Endothelial cell of umbilical vein (primary cell): ENCODE data around the gene TUBGCP4. TPM values are rescaled to one million over a fixed set of nuclear protein-coding genes. Genes with fewer than 3 reads are reported as not detected.

Experiments used
- BruUV-seq: library from RNA; stranded (reverse); fragments of 400-500 nt; replicated peaks from 2 replicates; lab custom pipeline; 2021; lab: Mats Ljungman, UMichigan
- CTCF ChIA-PET: fragments of 300-600, 350-600 bp; sonication (Branson Sonifier 250); formaldehyde crosslinking; loops from one replicate; lab custom pipeline; 2021; ENCODE audit warnings: antibody characterized with exemption, inconsistent platforms; lab: Charles Lee
- POLR2A ChIA-PET: fragments of 300-600, 350-600 bp; sonication (Branson Sonifier 250); formaldehyde crosslinking; loops from one replicate; lab custom pipeline; 2021; ENCODE audit warnings: antibody characterized with exemption, inconsistent platforms; lab: Charles Lee
- DNase-seq: peaks from one replicate; pipeline ENCODE4 v3.0.0-alpha.2; 2011; ENCODE audit warnings: low read depth, low spot score
- FAIRE-seq: peaks from 2 replicates; lab custom pipeline; 2011; peaks lifted over from hg19 to GRCh38; lab: Jason Lieb, UNC
- H2AFZ ChIP-seq: 2 replicates; pipeline ENCODE4 v1.6.0; 2012; ENCODE audit warnings: low read depth, low read length, control low read depth, inconsistent platforms
- H3K27ac ChIP-seq: 2 replicates; pipeline ENCODE4 v1.5.1; 2011; ENCODE audit warnings: low read depth, mild to moderate bottlenecking, control low read depth, low read length, moderate library complexity; ENCODE audit not compliant: insufficient read depth
- H3K27me3 ChIP-seq, 2 experiments: 2 replicates each; pipeline versions ENCODE4 v1.6.0 to v1.6.1; 2011; ENCODE audit warnings: low read length in 2 of 2, mixed read lengths in 1 of 2; ENCODE audit not compliant: control insufficient read depth in 2 of 2, insufficient read depth in 2 of 2
- H3K36me3 ChIP-seq, 2 experiments: 2 replicates in 1 of 2; 3 replicates in 1 of 2; pipeline ENCODE4 v1.5.1; 2011; ENCODE audit warnings: low read length in 2 of 2, mild to moderate bottlenecking in 1 of 2, moderate library complexity in 1 of 2; ENCODE audit not compliant: control insufficient read depth in 2 of 2, insufficient read depth in 2 of 2; ENCODE audit errors: extremely low read depth in 1 of 2
- H3K4me1 ChIP-seq: 3 replicates; pipeline ENCODE4 v1.5.1; 2011; ENCODE audit warnings: mild to moderate bottlenecking, low read length; ENCODE audit not compliant: control insufficient read depth, insufficient read depth; ENCODE audit errors: extremely low read depth
- H3K4me2 ChIP-seq: 2 replicates; pipeline ENCODE4 v1.6.1; 2011; ENCODE audit warnings: low read length, control low read depth, mixed read lengths; ENCODE audit not compliant: insufficient read depth
- H3K4me3 ChIP-seq, 3 experiments: fragments of 200-600 bp in 1 of 3; sonication (generic), shearing (Covaris generic) in 1 of 3; replicated peaks in 1 of 3; 2 replicates each; pipeline ENCODE4 v1.5.1; 2011 to 2016; ENCODE audit warnings: control low read depth in 3 of 3, low read length in 3 of 3, mild to moderate bottlenecking in 2 of 3, inconsistent platforms in 1 of 3, low read depth in 1 of 3, moderate library complexity in 1 of 3; ENCODE audit not compliant: insufficient read depth in 1 of 3
- H3K79me2 ChIP-seq: 2 replicates; pipeline ENCODE4 v1.6.0; 2012; ENCODE audit warnings: low read length, inconsistent platforms; ENCODE audit not compliant: control insufficient read depth, insufficient read depth
- H3K9ac ChIP-seq: replicated peaks from 2 replicates; pipeline ENCODE3; 2011; ENCODE audit warnings: low read length, control low read depth; ENCODE audit not compliant: insufficient read depth; ENCODE audit errors: extremely low read depth
- H3K9me1 ChIP-seq: replicated peaks from 3 replicates; pipeline ENCODE4 v1.6.0; 2011; ENCODE audit warnings: mild to moderate bottlenecking, low read length; ENCODE audit not compliant: control insufficient read depth, insufficient read depth; ENCODE audit errors: extremely low read depth
- H3K9me3 ChIP-seq: replicated peaks from 2 replicates; pipeline ENCODE4 v1.5.1; 2012; ENCODE audit warnings: low read length, inconsistent platforms; ENCODE audit not compliant: control insufficient read depth, insufficient read depth
- H4K20me1 ChIP-seq: replicated peaks from 2 replicates; pipeline ENCODE3; 2011; ENCODE audit warnings: mild to moderate bottlenecking, low read length; ENCODE audit not compliant: control insufficient read depth, insufficient read depth; ENCODE audit errors: extremely low read depth
- CTCF ChIP-seq, 2 donors: IDR thresholded peaks; 1 replicate in 1 of 2; 2 replicates in 1 of 2; pipeline ENCODE4 v1.5.1; 2011; ENCODE audit warnings: low read length in 2 of 2, mild to moderate bottlenecking in 2 of 2, moderate library complexity in 2 of 2, control low read depth in 1 of 2, inconsistent platforms in 1 of 2, low read depth in 1 of 2; ENCODE audit not compliant: insufficient read depth in 1 of 2; ENCODE audit errors: extremely low read depth in 1 of 2
- EZH2 ChIP-seq: IDR thresholded peaks from 2 replicates; pipeline ENCODE4 v1.6.1; 2012; ENCODE audit warnings: borderline replicate concordance, low read depth, mild to moderate bottlenecking, moderate library complexity, low read length, inconsistent platforms; ENCODE audit not compliant: severe bottlenecking
- FOS ChIP-seq: IDR thresholded peaks from 2 replicates; pipeline ENCODE4 v1.6.1; 2011; ENCODE audit warnings: mild to moderate bottlenecking, low read length, moderate library complexity, borderline replicate concordance; ENCODE audit not compliant: insufficient read depth
- GATA2 ChIP-seq: IDR thresholded peaks from 2 replicates; pipeline ENCODE4 v1.7.0; 2011; ENCODE audit warnings: low read depth, mild to moderate bottlenecking, moderate library complexity, mixed read lengths, low read length; ENCODE audit not compliant: insufficient read length, insufficient read depth
- JUN ChIP-seq: IDR thresholded peaks from 2 replicates; pipeline ENCODE4 v1.6.1; 2011; ENCODE audit warnings: borderline replicate concordance, low read depth; ENCODE audit not compliant: insufficient read length, insufficient read depth
- MYC ChIP-seq: IDR thresholded peaks from one replicate; pipeline ENCODE4 v1.6.1; 2011; ENCODE audit warnings: mild to moderate bottlenecking, low read depth, low read length
- POLR2A ChIP-seq: IDR thresholded peaks from 2 replicates; pipeline ENCODE4 v1.6.1; 2012; ENCODE audit warnings: low read depth, mild to moderate bottlenecking, control low read depth, low read length
- POLR2AphosphoS5 ChIP-seq: IDR thresholded peaks from 2 replicates; pipeline ENCODE4 v1.6.1; 2012; ENCODE audit warnings: low read depth, mild to moderate bottlenecking, control low read depth, low read length, moderate library complexity; ENCODE audit not compliant: insufficient read depth
- dilution Hi-C: fragments of 300-500 bp; cut with MboI; formaldehyde crosslinking; loops from one replicate; pipeline ENCODE4 v1.15.0; 2019; ENCODE audit warnings: low sequenced_read_pairs; ENCODE audit not compliant: extremely low pct_ligation_motif_present
- intact Hi-C: fragments of 100-400 bp; cut with micrococcal nuclease; formaldehyde crosslinking; loops from one replicate; pipeline ENCODE4 v1.10.0; 2022
- polyA plus RNA-seq, 4 experiments: library from polyadenylated mRNA; depleted of rRNA in 3 of 4; stranded (reverse) in 3 of 4; unstranded in 1 of 4; fragments of >200 nt; gene quantifications; 2 replicates each; pipeline versions ENCODE4 v1.2.1 to v1.2.3, GENCODE V29; 2011 to 2012; ENCODE audit warnings: missing spikeins in 1 of 4
- total RNA-seq: library from RNA; stranded (reverse); gene quantifications from 2 replicates; pipeline ENCODE4 v1.2.3, GENCODE V29; 2021
- TF ChIP-seq, protein P1 (sequence below): IDR thresholded peaks from 2 replicates; pipeline ENCODE4 v1.6.1; 2011; ENCODE audit not compliant: insufficient read depth, insufficient read length

The TUBGCP4 gene
- total and polyA plus RNA-seq, 2 donors (not counting 3 experiments of a cell fraction or from before 2014, with no cell fraction given) = 6.5 to 19.4 TPM

DNA sequence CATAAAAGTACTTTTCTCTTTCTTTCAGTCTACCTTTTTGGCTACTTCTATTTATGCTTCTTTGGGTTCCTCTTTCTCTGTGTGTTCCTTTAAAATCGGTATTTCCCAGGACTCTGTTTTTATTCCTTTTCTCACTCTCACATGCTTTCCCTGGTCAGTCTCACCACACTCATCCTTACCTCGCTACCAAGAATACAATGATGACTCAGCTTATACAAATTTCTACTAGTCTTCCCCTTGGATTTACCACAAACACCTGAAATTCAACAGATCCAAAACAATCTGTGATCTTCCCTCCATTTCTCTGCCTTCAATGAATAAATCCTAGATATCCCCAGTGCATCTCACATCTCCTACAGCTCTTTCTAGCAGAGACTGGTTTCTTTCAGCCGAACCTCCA is 52.9 kb downstream of the TUBGCP4 start:
- peaks cover 11 to 23% of the 10 kb centered on the region in 2 experiments for H3K36me3 ChIP-seq
- no peaks in the 10 kb centered on the region for H3K9me1 ChIP-seq
- H3K4me2 ChIP-seq = no peak overlapping the region
- ChIA-PET POLR2A (no interaction called here), CTCF (no interaction called here)
- no peaks in the 10 kb centered on the region for H3K4me1 ChIP-seq
- no peak overlapping the region for H2AFZ ChIP-seq
- no TSS peak for BruUV-seq
- H3K27ac ChIP-seq = no peak overlapping the region
- dilution Hi-C loops = no loop called here
- TF ChIP-seq POLR2AphosphoS5 (no peak), CTCF (IDR thresholded peaks at IDR 0.05; ENCODE audit: extremely low read depth in 1 of 2, insufficient read depth in 1 of 2, low read depth in 1 of 2, low read length in 2 of 2) (no peak), JUN (no peak), MYC (no peak), FOS (no peak), EZH2 (no peak), POLR2A (no peak), GATA2 (no peak)
- TF ChIP-seq, protein P1, sequence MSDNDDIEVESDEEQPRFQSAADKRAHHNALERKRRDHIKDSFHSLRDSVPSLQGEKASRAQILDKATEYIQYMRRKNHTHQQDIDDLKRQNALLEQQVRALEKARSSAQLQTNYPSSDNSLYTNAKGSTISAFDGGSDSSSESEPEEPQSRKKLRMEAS = no peak
- H3K9me3 ChIP-seq = no peaks in the 10 kb centered on the region
- H3K4me3 ChIP-seq = no peak overlapping the region
- H3K27me3 ChIP-seq = no peaks in the 10 kb centered on the region
- no peak for FAIRE-seq
- DNase-seq = no peak
- no peaks in the 10 kb centered on the region for H4K20me1 ChIP-seq
- intact Hi-C loops = no loop called here
- H3K9ac ChIP-seq = no peak overlapping the region
- H3K79me2 ChIP-seq = no peaks in the 10 kb centered on the region
